Neuronal stem cell (in vitro differentiated cells): ENCODE measurements around the gene AARS1.

Experiments used
- DNase-seq: peaks from one replicate; pipeline ENCODE4 v3.0.0-alpha.2; 2013; ENCODE audit warnings: low spot score
- H2AFZ ChIP-seq: one replicate; pipeline ENCODE4 v1.6.1; 2013; ENCODE audit warnings: mild to moderate bottlenecking, low read length, inconsistent platforms
- H2AK5ac ChIP-seq: 2 replicates; pipeline ENCODE4 v1.6.1; 2013; ENCODE audit warnings: low read depth, mild to moderate bottlenecking, inconsistent platforms, low read length, moderate library complexity, mixed read lengths
- H2BK120ac ChIP-seq: 2 replicates; pipeline ENCODE4 v1.6.1; 2013; ENCODE audit warnings: low read depth, mild to moderate bottlenecking, inconsistent platforms, low read length, moderate library complexity, mixed read lengths
- H2BK12ac ChIP-seq: one replicate; pipeline ENCODE4 v1.6.1; 2013; ENCODE audit warnings: low read length, inconsistent platforms
- H2BK15ac ChIP-seq: 2 replicates; pipeline ENCODE4 v1.6.1; 2013; ENCODE audit warnings: mild to moderate bottlenecking, low read length, inconsistent platforms, mixed read lengths
- H2BK5ac ChIP-seq: one replicate; pipeline ENCODE4 v1.6.1; 2013; ENCODE audit warnings: inconsistent platforms, mild to moderate bottlenecking, low read length, moderate library complexity
- H3K14ac ChIP-seq: one replicate; pipeline ENCODE4 v1.6.1; 2013; ENCODE audit warnings: low read length, inconsistent platforms
- H3K18ac ChIP-seq: 2 replicates; pipeline ENCODE4 v1.6.1; 2013; ENCODE audit warnings: low read length, inconsistent platforms
- H3K23ac ChIP-seq: 2 replicates; pipeline ENCODE4 v1.6.1; 2013; ENCODE audit warnings: low read depth, mild to moderate bottlenecking, mixed read lengths, low read length, inconsistent platforms; ENCODE audit not compliant: poor library complexity
- H3K27ac ChIP-seq: replicated peaks from 3 replicates; pipeline ENCODE4 v1.5.1; 2013; ENCODE audit warnings: low read length, inconsistent platforms
- H3K27me3 ChIP-seq, 3 experiments: 2 replicates each; pipeline ENCODE4 v1.6.1; 2013; ENCODE audit warnings: low read length in 3 of 3, mild to moderate bottlenecking in 2 of 3, inconsistent platforms in 1 of 3, low read depth in 1 of 3, mixed read lengths in 1 of 3, moderate library complexity in 1 of 3; ENCODE audit not compliant: control insufficient read depth in 3 of 3, insufficient read depth in 3 of 3
- H3K36me3 ChIP-seq, 2 donors: replicated peaks in 1 of 2; 2 replicates each; pipeline ENCODE4 v1.6.1; 2013; ENCODE audit warnings: low read length in 2 of 2; ENCODE audit not compliant: control insufficient read depth in 2 of 2, insufficient read depth in 2 of 2
- H3K4ac ChIP-seq: 2 replicates; pipeline ENCODE4 v1.6.1; 2013; ENCODE audit warnings: inconsistent platforms, mild to moderate bottlenecking, low read length, moderate library complexity
- H3K4me1 ChIP-seq, 2 donors: 1 replicate in 1 of 2; 2 replicates in 1 of 2; pipeline ENCODE4 v1.6.1; 2013; ENCODE audit warnings: low read length in 2 of 2, low read depth in 1 of 2; ENCODE audit not compliant: control insufficient read depth in 2 of 2, insufficient read depth in 1 of 2
- H3K4me2 ChIP-seq: one replicate; pipeline ENCODE4 v1.6.1; 2013; ENCODE audit warnings: mild to moderate bottlenecking, low read length, inconsistent platforms; ENCODE audit not compliant: insufficient read depth, poor library complexity, severe bottlenecking
- H3K4me3 ChIP-seq, 2 donors: 2 replicates each; pipeline ENCODE4 v1.5.1; 2013; ENCODE audit warnings: low read length in 2 of 2, mild to moderate bottlenecking in 2 of 2, inconsistent platforms in 1 of 2, moderate library complexity in 1 of 2
- H3K79me1 ChIP-seq: one replicate; pipeline ENCODE4 v1.6.1; 2013; ENCODE audit warnings: low read depth, mild to moderate bottlenecking, inconsistent platforms, low read length, moderate library complexity
- H3K9ac ChIP-seq: one replicate; pipeline ENCODE4 v1.6.1; 2013; ENCODE audit warnings: mild to moderate bottlenecking, low read depth, low read length, inconsistent platforms; ENCODE audit not compliant: poor library complexity
- H3K9me3 ChIP-seq, 2 donors: replicated peaks in 1 of 2; 2 replicates each; pipeline versions ENCODE3 to v1.6.1; 2013; ENCODE audit warnings: low read length in 2 of 2, mild to moderate bottlenecking in 2 of 2, inconsistent platforms in 1 of 2, low read depth in 1 of 2, mixed read lengths in 1 of 2, moderate library complexity in 1 of 2; ENCODE audit not compliant: control insufficient read depth in 2 of 2, insufficient read depth in 1 of 2
- H4K8ac ChIP-seq: one replicate; pipeline ENCODE4 v1.6.1; 2013; ENCODE audit warnings: low read depth, mild to moderate bottlenecking, inconsistent platforms, low read length, moderate library complexity
- H4K91ac ChIP-seq: one replicate; pipeline ENCODE4 v1.6.1; 2013; ENCODE audit warnings: low read length, low read depth, mild to moderate bottlenecking, inconsistent platforms; ENCODE audit not compliant: poor library complexity
- WGBS, 2 donors: extraction: QIAGEN DNeasy Blood & Tissue Kit; methylation state at CpG; one replicate each; pipeline ENCODE4 v1.1.7; 2013; ENCODE audit warnings: missing lambda C conversion rate in 2 of 2, mixed read lengths in 1 of 2; ENCODE audit not compliant: insufficient read length in 2 of 2, insufficient replicate concordance in 1 of 2; ENCODE audit errors: extremely low coverage in 2 of 2; 5-methylcytosine and 5-hydroxymethylcytosine counted together

AARS1 gene

GRCh38 chr16:70306880-70307279 lies 17.6 kb upstream of the AARS1 start:
- H3K27me3 ChIP-seq = no peaks in the 10 kb centered on the region
- no peak overlapping the region for H4K91ac ChIP-seq
- no peak overlapping the region for H3K4ac ChIP-seq
- H3K18ac ChIP-seq = no peak overlapping the region
- no peak overlapping the region for H3K27ac ChIP-seq
- H3K79me1 ChIP-seq = peaks cover 9% of the 10 kb centered on the region
- no peak overlapping the region for H3K9ac ChIP-seq
- no peak overlapping the region for H2BK12ac ChIP-seq
- no peaks in the 10 kb centered on the region for H3K9me3 ChIP-seq
- no peak overlapping the region for H3K14ac ChIP-seq
- no peak overlapping the region for H4K8ac ChIP-seq
- no peak overlapping the region for H2AFZ ChIP-seq
- H3K23ac ChIP-seq = no peak overlapping the region
- no peaks in the 10 kb centered on the region for H3K4me1 ChIP-seq
- no CpG with 5 or more reads among the region's 2 CpGs for WGBS, 2 donors
- no peak overlapping the region for H3K4me3 ChIP-seq
- no peak overlapping the region for H2BK5ac ChIP-seq
- DNase-seq = no peak
- no peak overlapping the region for H2BK15ac ChIP-seq
- no peak overlapping the region for H2AK5ac ChIP-seq
- peaks cover 0 to 14% of the 10 kb centered on the region in 2 donors for H3K36me3 ChIP-seq
- H2BK120ac ChIP-seq = no peak overlapping the region
- no peak overlapping the region for H3K4me2 ChIP-seq

- Histone ChIP-seq H3K27ac (no peak overlapping the region), H2BK120ac (no peak overlapping the region), H3K4me3 (no peak overlapping the region), H3K23ac (no peak overlapping the region), H3K79me1 (peaks cover 6% of the 10 kb centered on the region), H2AFZ (no peak overlapping the region), H2BK15ac (no peak overlapping the region), H3K9me3 (peaks cover 0 to 15% of the 10 kb centered on the region in 2 donors), H3K9ac (no peak overlapping the region), H2AK5ac (no peak overlapping the region), H3K4me2 (no peak overlapping the region), H3K4me1 (no peaks in the 10 kb centered on the region), H3K36me3 (peaks cover 0 to 23% of the 10 kb centered on the region in 2 donors), H3K4ac (no peak overlapping the region), H2BK12ac (no peak overlapping the region), H4K8ac (no peak overlapping the region), H3K14ac (no peak overlapping the region), H3K18ac (no peak overlapping the region), H2BK5ac (no peak overlapping the region), H4K91ac (no peak overlapping the region), H3K27me3 (no peaks in the 10 kb centered on the region)
- whole genome bisulfite sequencing, 2 donors = no CpG with 5 or more reads among the region's 3 CpGs
- DNase-seq = no peak
These were observed 15.7 kb upstream of the AARS1 start for GRCh38 chr16:70304892-70305448.

- Histone ChIP-seq H3K4me1 (peaks cover 1 to 3% of the 10 kb centered on the region in 2 donors), H4K8ac (no peak overlapping the region), H2AK5ac (no peak overlapping the region), H3K36me3 (peaks cover 0 to 20% of the 10 kb centered on the region in 2 donors), H3K9ac (no peak overlapping the region), H3K9me3 (peaks cover 0 to 15% of the 10 kb centered on the region in 2 donors), H2BK12ac (no peak overlapping the region), H3K27ac (no peak overlapping the region), H2BK5ac (no peak overlapping the region), H3K4me2 (no peak overlapping the region), H3K27me3 (no peaks in the 10 kb centered on the region), H2BK120ac (no peak overlapping the region), H3K4ac (no peak overlapping the region), H3K79me1 (peaks cover 8% of the 10 kb centered on the region), H3K4me3 (no peak overlapping the region), H3K23ac (no peak overlapping the region), H2AFZ (no peak overlapping the region), H4K91ac (no peak overlapping the region), H3K14ac (no peak overlapping the region), H3K18ac (no peak overlapping the region), H2BK15ac (no peak overlapping the region)
- no peak for DNase-seq
- no CpG with 5 or more reads among the region's 1 CpG for WGBS, 2 donors
These were observed 13.4 kb upstream of the AARS1 start for GRCh38 chr16:70302745-70303144.

GRCh38 chr16:70301121-70301520 lies 11.8 kb upstream of the AARS1 start:
- no CpG with 5 or more reads among the region's 1 CpG for WGBS, 2 donors
- Histone ChIP-seq H4K8ac (no peak overlapping the region), H3K4me3 (no peak overlapping the region), H3K27ac (no peak overlapping the region), H3K18ac (no peak overlapping the region), H2BK5ac (no peak overlapping the region), H3K9ac (no peak overlapping the region), H3K4ac (no peak overlapping the region), H2BK120ac (no peak overlapping the region), H3K36me3 (peaks cover 0 to 20% of the 10 kb centered on the region in 2 donors), H3K27me3 (no peaks in the 10 kb centered on the region), H3K4me1 (peaks cover 1 to 3% of the 10 kb centered on the region in 2 donors), H3K4me2 (no peak overlapping the region), H3K23ac (no peak overlapping the region), H4K91ac (no peak overlapping the region), H2AK5ac (no peak overlapping the region), H2AFZ (no peak overlapping the region), H2BK12ac (no peak overlapping the region), H3K9me3 (peaks cover 0 to 15% of the 10 kb centered on the region in 2 donors), H3K14ac (no peak overlapping the region), H3K79me1 (peaks cover 5% of the 10 kb centered on the region), H2BK15ac (no peak overlapping the region)
- DNase-seq = no peak
